ENCODE measurements around the gene CWC27. TPM values are rescaled to one million over a fixed set of nuclear protein-coding genes. Genes with fewer than 3 reads are reported as not detected.

CWC27 gene
- total and polyA plus RNA-seq, 7 donors = 16.0 to 31.2 (median 19.3) TPM

- TF ChIP-seq, protein P1, sequence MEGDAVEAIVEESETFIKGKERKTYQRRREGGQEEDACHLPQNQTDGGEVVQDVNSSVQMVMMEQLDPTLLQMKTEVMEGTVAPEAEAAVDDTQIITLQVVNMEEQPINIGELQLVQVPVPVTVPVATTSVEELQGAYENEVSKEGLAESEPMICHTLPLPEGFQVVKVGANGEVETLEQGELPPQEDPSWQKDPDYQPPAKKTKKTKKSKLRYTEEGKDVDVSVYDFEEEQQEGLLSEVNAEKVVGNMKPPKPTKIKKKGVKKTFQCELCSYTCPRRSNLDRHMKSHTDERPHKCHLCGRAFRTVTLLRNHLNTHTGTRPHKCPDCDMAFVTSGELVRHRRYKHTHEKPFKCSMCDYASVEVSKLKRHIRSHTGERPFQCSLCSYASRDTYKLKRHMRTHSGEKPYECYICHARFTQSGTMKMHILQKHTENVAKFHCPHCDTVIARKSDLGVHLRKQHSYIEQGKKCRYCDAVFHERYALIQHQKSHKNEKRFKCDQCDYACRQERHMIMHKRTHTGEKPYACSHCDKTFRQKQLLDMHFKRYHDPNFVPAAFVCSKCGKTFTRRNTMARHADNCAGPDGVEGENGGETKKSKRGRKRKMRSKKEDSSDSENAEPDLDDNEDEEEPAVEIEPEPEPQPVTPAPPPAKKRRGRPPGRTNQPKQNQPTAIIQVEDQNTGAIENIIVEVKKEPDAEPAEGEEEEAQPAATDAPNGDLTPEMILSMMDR (IDR thresholded peaks at IDR 0.05) = no peak
- H3K36me3 ChIP-seq (ENCODE audit: insufficient read depth in 1 of 2, low read depth in 1 of 2) = no peaks in the 10 kb centered on the region
- H3K4me1 ChIP-seq = no peaks in the 10 kb centered on the region
- DNase-seq = no peak
- intact Hi-C loops (cut with DNase I) = no loop called here
- H3K27me3 ChIP-seq (ENCODE audit: insufficient read depth in 3 of 3, low read length in 2 of 3) = no peaks in the 10 kb centered on the region
- peaks cover 5% of the 10 kb centered on the region for H3K9me3 ChIP-seq
- ATAC-seq = no peak
- no peak overlapping the region for H3K27ac ChIP-seq
- H3K4me3 ChIP-seq = no peak overlapping the region
These were observed 281.4 kb downstream of the CWC27 start for GRCh38 chr5:65050140-65050539.

DNA sequence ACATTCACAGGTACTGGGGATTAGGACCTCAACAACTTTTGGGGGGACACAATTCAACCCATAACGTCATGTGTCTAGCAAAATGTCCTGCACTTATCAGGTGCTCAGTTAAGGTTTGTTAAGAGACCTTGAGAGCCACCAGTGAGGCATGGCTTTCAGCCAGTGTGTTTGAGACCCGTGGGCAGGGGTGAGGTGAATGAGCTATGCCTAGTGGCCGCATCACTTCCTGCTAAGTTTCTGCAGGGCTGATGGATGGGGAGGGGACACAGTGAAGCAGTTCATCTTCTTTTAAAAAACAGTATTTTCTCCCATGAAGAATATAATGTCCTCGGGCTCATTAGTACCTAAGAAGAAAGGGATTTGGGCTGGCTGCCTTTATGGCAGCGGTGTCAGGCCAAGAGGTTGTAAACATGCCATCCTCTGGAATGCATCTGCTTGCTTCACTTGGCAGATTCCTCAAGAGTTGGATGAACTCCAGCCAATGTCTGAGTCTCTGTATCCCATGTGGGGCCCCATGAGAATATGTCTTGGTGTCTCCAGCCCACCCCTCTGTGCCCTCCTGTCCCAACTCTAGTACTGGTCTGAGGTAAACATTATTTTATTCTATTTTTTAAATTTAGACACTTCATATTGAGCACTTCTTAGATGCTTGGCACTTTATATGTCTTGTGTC is 282.2 kb downstream of the CWC27 start:
- intact Hi-C loops (cut with DNase I) = no loop called here
- H3K4me3 ChIP-seq = no peak overlapping the region
- no peak for ATAC-seq
- H3K9me3 ChIP-seq = peaks cover 7% of the 10 kb centered on the region
- TF ChIP-seq, protein P1 (IDR thresholded peaks at IDR 0.05) = no peak
- H3K36me3 ChIP-seq (ENCODE audit: insufficient read depth in 1 of 2, low read depth in 1 of 2) = no peaks in the 10 kb centered on the region
- H3K4me1 ChIP-seq = no peaks in the 10 kb centered on the region
- no peak for DNase-seq
- no peak overlapping the region for H3K27ac ChIP-seq
- H3K27me3 ChIP-seq (ENCODE audit: insufficient read depth in 3 of 3, low read length in 2 of 3) = no peaks in the 10 kb centered on the region
- WGBS, 3 donors = 45 to 54% (median 48%) methylated on average over 5 of the region's 5 CpGs

GRCh38 chr5:65055938-65056337 is 287.2 kb downstream of the CWC27 start:
- WGBS, 3 donors = 97 to 99% (median 97%) methylated on average over 1 of the region's 1 CpG
- no peak for ATAC-seq
- intact Hi-C loops (cut with DNase I) = no loop called here

GRCh38 chr5:65059681-65060598 is 291.2 kb downstream of the CWC27 start:
- intact Hi-C loops (cut with DNase I) = no loop called here
- 83% methylated on average over 6 of the region's 6 CpGs for WGBS, 3 donors
- H3K4me1 ChIP-seq = no peaks in the 10 kb centered on the region
- no peak overlapping the region for H3K4me3 ChIP-seq
- H3K27ac ChIP-seq = no peak overlapping the region
- TF ChIP-seq, protein P1 (IDR thresholded peaks at IDR 0.05) = no peak
- no peak for DNase-seq
- peaks cover 4% of the 10 kb centered on the region for H3K9me3 ChIP-seq
- ATAC-seq = no peak
- H3K27me3 ChIP-seq (ENCODE audit: insufficient read depth in 3 of 3, low read length in 2 of 3) = no peaks in the 10 kb centered on the region
- no peaks in the 10 kb centered on the region for H3K36me3 ChIP-seq (ENCODE audit: insufficient read depth in 1 of 2, low read depth in 1 of 2)

More at GRCh38 chr5:65055938-65056337, 287.2 kb downstream of the CWC27 start:
- DNase-seq = no peak
- peaks cover 7% of the 10 kb centered on the region for H3K9me3 ChIP-seq
- H3K4me1 ChIP-seq = no peaks in the 10 kb centered on the region
- no peaks in the 10 kb centered on the region for H3K36me3 ChIP-seq (ENCODE audit: insufficient read depth in 1 of 2, low read depth in 1 of 2)
- TF ChIP-seq, protein P1 (IDR thresholded peaks at IDR 0.05) = no peak
- no peaks in the 10 kb centered on the region for H3K27me3 ChIP-seq (ENCODE audit: insufficient read depth in 3 of 3, low read length in 2 of 3)
- H3K4me3 ChIP-seq = no peak overlapping the region
- no peak overlapping the region for H3K27ac ChIP-seq

Measured in psoas muscle (tissue), 8 donors.